SK-N-SH (cell line): ENCODE data around the gene B3GNT5. TPM values are rescaled to one million over a fixed set of nuclear protein-coding genes. Genes with fewer than 3 reads are reported as not detected.

Experiments used
- CTCF ChIA-PET: fragments of 300-600, 350-600 bp; formaldehyde crosslinking; extraction: SDS; loops from one replicate; lab custom pipeline; 2021; lab: Yijun Ruan, JAX
- POLR2A ChIA-PET: fragments of 350-600 bp; sonication (Branson Sonifier 250); formaldehyde crosslinking; extraction: SDS; loops from one replicate; lab custom pipeline; 2020; ENCODE audit warnings: antibody characterized with exemption, inconsistent platforms; lab: Yijun Ruan, JAX
- DNase-seq: peaks from one replicate; pipeline ENCODE4 v3.0.0; 2012
- H2AFZ ChIP-seq: fragments of 200-600 bp; sonication (generic); 2 replicates; pipeline ENCODE4 v1.8.1; 2016; ENCODE audit warnings: antibody characterized with exemption, mild to moderate bottlenecking, low read depth
- H3F3A ChIP-seq: fragments of 200-600 bp; sonication (generic); replicated peaks from 2 replicates; pipeline ENCODE3; 2016; ENCODE audit warnings: antibody characterized with exemption, mild to moderate bottlenecking; ENCODE audit not compliant: insufficient read depth
- H3K27ac ChIP-seq, 2 experiments: fragments of 200-500 bp in 1 of 2; fragments of 200-600 bp in 1 of 2; sonication (Bioruptor generic) in 1 of 2; sonication (generic), shearing (Covaris generic) in 1 of 2; 2 replicates each; pipeline versions ENCODE4 v1.5.1 to v1.6.1; 2014 to 2016; ENCODE audit warnings: low read depth in 2 of 2, inconsistent platforms in 1 of 2, low read length in 1 of 2, mild to moderate bottlenecking in 1 of 2, mixed read lengths in 1 of 2
- H3K27me3 ChIP-seq: fragments of 200-600 bp; sonication (generic), shearing (Covaris generic); 2 replicates; pipeline ENCODE4 v1.6.1; 2016; ENCODE audit warnings: mixed run types; ENCODE audit not compliant: insufficient read depth
- H3K36me3 ChIP-seq, 2 experiments: fragments of 200-500 bp in 1 of 2; fragments of 200-600 bp in 1 of 2; sonication (Bioruptor generic) in 1 of 2; sonication (generic) in 1 of 2; replicated peaks in 1 of 2; 2 replicates each; pipeline versions ENCODE3 to v1.5.1; 2014 to 2016; ENCODE audit warnings: low read length in 1 of 2, mild to moderate bottlenecking in 1 of 2; ENCODE audit not compliant: insufficient read depth in 2 of 2, control insufficient read depth in 1 of 2
- H3K4me1 ChIP-seq, 2 experiments: fragments of 200-500 bp in 1 of 2; fragments of 200-600 bp in 1 of 2; sonication (Bioruptor generic) in 1 of 2; sonication (generic), shearing (Covaris generic) in 1 of 2; 2 replicates each; pipeline versions ENCODE4 v1.5.1 to v1.6.1; 2014 to 2016; ENCODE audit warnings: low read depth in 1 of 2, low read length in 1 of 2, mixed run types in 1 of 2; ENCODE audit not compliant: insufficient read depth in 2 of 2, control insufficient read depth in 1 of 2
- H3K4me2 ChIP-seq: fragments of 200-600 bp; sonication (generic), shearing (Covaris generic); 2 replicates; pipeline ENCODE4 v1.6.1; 2017; ENCODE audit warnings: mixed run types
- H3K4me3 ChIP-seq, 2 experiments: fragments of 200-500 bp in 1 of 2; fragments of 200-600 bp in 1 of 2; sonication (Bioruptor generic) in 1 of 2; sonication (generic), shearing (Covaris generic) in 1 of 2; 2 replicates each; pipeline versions ENCODE4 v1.5.1 to v1.8.1; 2014 to 2016; ENCODE audit warnings: low read depth in 2 of 2, inconsistent platforms in 1 of 2, low read length in 1 of 2, mild to moderate bottlenecking in 1 of 2, mixed read lengths in 1 of 2, moderate library complexity in 1 of 2
- H3K79me2 ChIP-seq: fragments of 200-600 bp; sonication (generic); 2 replicates; pipeline ENCODE4 v1.8.1; 2017; ENCODE audit warnings: mild to moderate bottlenecking; ENCODE audit not compliant: insufficient read depth
- H3K9ac ChIP-seq: fragments of 200-600 bp; sonication (generic); 2 replicates; pipeline ENCODE4 v1.6.1; 2017; ENCODE audit warnings: mixed run types
- H3K9me2 ChIP-seq: fragments of 200-600 bp; sonication (generic); 2 replicates; pipeline ENCODE4 v1.6.1; 2017; ENCODE audit warnings: mixed run types
- H3K9me3 ChIP-seq: fragments of 200-600 bp; sonication (generic); 2 replicates; pipeline ENCODE4 v1.6.1; 2017; ENCODE audit warnings: mixed run types, mild to moderate bottlenecking, moderate library complexity
- H4K20me1 ChIP-seq: fragments of 200-600 bp; sonication (generic); 2 replicates; pipeline ENCODE4 v1.6.1; 2017; ENCODE audit warnings: mild to moderate bottlenecking, mixed run types; ENCODE audit not compliant: insufficient read depth
- CTCF ChIP-seq: fragments of 200-600 bp; sonication (generic); IDR thresholded peaks from 2 replicates; pipeline ENCODE4 v1.6.1; 2017; ENCODE audit warnings: antibody characterized with exemption, mild to moderate bottlenecking, moderate library complexity
- EP300 ChIP-seq, 2 experiments: IDR thresholded peaks; 2 replicates each; pipeline versions ENCODE4 v1.4.0 to v1.6.1; 2012; ENCODE audit warnings: borderline replicate concordance in 1 of 2, low read depth in 1 of 2, low read length in 1 of 2
- EZH2phosphoT487 ChIP-seq: fragments of 200-600 bp; sonication (generic); IDR thresholded peaks from 2 replicates; pipeline ENCODE4 v1.6.1; 2017; ENCODE audit warnings: low read depth, mixed run types, mild to moderate bottlenecking, antibody characterized with exemption, moderate library complexity, borderline replicate concordance
- FOSL2 ChIP-seq: IDR thresholded peaks from 2 replicates; pipeline ENCODE4 v1.4.0; 2012; ENCODE audit warnings: low read depth, mild to moderate bottlenecking, moderate library complexity, borderline replicate concordance
- FOXJ3 ChIP-seq: sonication (generic); formaldehyde crosslinking; IDR thresholded peaks from 2 replicates; pipeline ENCODE4 v1.5.1; 2020; ENCODE audit warnings: mild to moderate bottlenecking, missing genetic modification reagents
- FOXM1 ChIP-seq: IDR thresholded peaks from 2 replicates; pipeline ENCODE4 v1.4.0; 2012; ENCODE audit warnings: low read depth, mild to moderate bottlenecking
- GATA2 ChIP-seq: sonication (generic); formaldehyde crosslinking; IDR thresholded peaks from 2 replicates; pipeline ENCODE4 v1.5.0; 2020; ENCODE audit warnings: mild to moderate bottlenecking, missing genetic modification reagents
- JUND ChIP-seq: IDR thresholded peaks from 2 replicates; pipeline ENCODE4 v1.4.0; 2012
- MXI1 ChIP-seq: IDR thresholded peaks from 2 replicates; pipeline ENCODE4 v1.6.1; 2012; ENCODE audit warnings: mild to moderate bottlenecking, low read depth, low read length, improper control_type of control experiment
- NFIC ChIP-seq: IDR thresholded peaks from 2 replicates; pipeline ENCODE4 v1.4.0; 2012; ENCODE audit warnings: borderline replicate concordance
- NRF1 ChIP-seq: IDR thresholded peaks from 2 replicates; pipeline ENCODE4 v1.6.1; 2012; ENCODE audit warnings: low read depth, mild to moderate bottlenecking, low read length
- PBX3 ChIP-seq: IDR thresholded peaks from 2 replicates; pipeline ENCODE4; 2012
- RCOR1 ChIP-seq: fragments of 150-350 bp; IDR thresholded peaks from 2 replicates; pipeline ENCODE4 v1.6.1; 2017; ENCODE audit warnings: antibody characterized with exemption, low read length
- REST ChIP-seq: IDR thresholded peaks from 2 replicates; pipeline ENCODE4 v1.6.1; 2012; ENCODE audit warnings: mild to moderate bottlenecking, low read depth, low read length, moderate library complexity
- TAF1 ChIP-seq: IDR thresholded peaks from 2 replicates; pipeline ENCODE4 v1.6.1; 2012; ENCODE audit warnings: low read depth, mild to moderate bottlenecking, low read length, moderate library complexity, borderline replicate concordance
- TCF12 ChIP-seq: IDR thresholded peaks from 2 replicates; pipeline ENCODE4 v1.4.0; 2012
- USF1 ChIP-seq: IDR thresholded peaks from 2 replicates; pipeline ENCODE4 v1.4.0; 2012; ENCODE audit warnings: low read depth, borderline replicate concordance
- USF2 ChIP-seq: fragments of 150-350 bp; IDR thresholded peaks from 2 replicates; pipeline ENCODE4 v1.6.1; 2017; ENCODE audit warnings: antibody characterized with exemption, low read length, low read depth, borderline replicate concordance
- ZBTB33 ChIP-seq: IDR thresholded peaks from 2 replicates; pipeline ENCODE4 v1.4.0; 2012; ENCODE audit warnings: low read depth, borderline replicate concordance
- WGBS: methylation state at CpG from one replicate; pipeline ENCODE4 v1.1.6; 2017; ENCODE audit warnings: low lambda C conversion rate; 5-methylcytosine and 5-hydroxymethylcytosine counted together
- polyA plus RNA-seq, 3 experiments: library from polyadenylated mRNA; depleted of rRNA; stranded (reverse); fragments of >200 nt; gene quantifications; 2 replicates each; pipeline ENCODE4 v1.2.3, GENCODE V29; 2012

Gene B3GNT5
- 4.7 and 6.0 TPM in 2 replicates for polyA plus RNA-seq (2012; rRNA removed)
- polyA plus RNA-seq (2012; cell fraction: cytosol; rRNA removed): 6.9 and 8.4 TPM in 2 replicates
- polyA plus RNA-seq (2012; cell fraction: nucleus; rRNA removed): 2.6 and 5.7 TPM in 2 replicates

- Histone ChIP-seq H3F3A (no peaks in the 10 kb centered on the region), H3K4me1 (peaks cover 0 to 2% of the 10 kb centered on the region in 2 experiments; a peak in 1 of 4 replicates), H3K4me3 (peak within 1 kb of the TSS; percentile 79 to 88), H3K9me2 (no peaks in the 10 kb centered on the region), H3K9ac (peak within 1 kb of the TSS; percentile 83), H3K27ac (peak within 1 kb of the TSS; percentile 43 to 77), H3K36me3 (peaks cover 0 to 3% of the 10 kb centered on the region in 2 experiments), H3K9me3 (no peaks in the 10 kb centered on the region), H3K79me2 (peaks cover 26% of the 10 kb centered on the region), H2AFZ (peak within 1 kb of the TSS; percentile 89), H3K27me3 (no peaks in the 10 kb centered on the region), H4K20me1 (no peaks in the 10 kb centered on the region), H3K4me2 (peak within 1 kb of the TSS; percentile 94)
- POLR2A ChIA-PET: no interaction called here
- CTCF ChIA-PET: interaction anchor here (0.8 to 3.4 kb wide), 8 partner anchors 17 to 167 kb away, joined by 3 to 19 read pairs (median 4); no protein-coding TSS in a partner anchor
- 2% methylated on average over 23 of the region's 43 CpGs for WGBS
- TF ChIP-seq JUND (no peak), FOXJ3 (CRISPR knock-in tag) (no peak), USF2 (no peak), NFIC (no peak), ZBTB33 (no peak), USF1 (no peak), EZH2phosphoT487 (no peak), CTCF (no peak), RCOR1 (no peak), FOXM1 (no peak), GATA2 (CRISPR knock-in tag) (no peak), FOSL2 (no peak), TCF12 (no peak), EP300 (IDR thresholded peaks at IDR 0.05; ENCODE audit: borderline replicate concordance in 1 of 2, low read depth in 1 of 2, low read length in 1 of 2) (no peak), PBX3 (no peak), REST (no peak), MXI1 (no peak), TAF1 (no peak), NRF1 (no peak)
- peak; percentile 67 for DNase-seq
Measured at GRCh38 chr3:183252973-183253527, at the start of gene B3GNT5. TSS of gene B3GNT5 (plus strand) at chr3:183253253. CDS start at chr3:183269799, 16,546 bp downstream.
